GM19395 (cell line): ENCODE data around the gene PPP4R4.
"Not testable (repeated sequence)": the region's sequence is repeated elsewhere in the genome, so short reads cannot be mapped to it uniquely, and the experiment has no call there.

Experiments
- ATAC-seq: cut with Tn5 transposase; IDR thresholded peaks from one replicate; pipeline ENCODE4 v1.9.1; 2021; ENCODE audit warnings: mild to moderate bottlenecking, moderate library complexity; ENCODE audit not compliant: unreplicated experiment

The PPP4R4 gene

GRCh38 chr14:94268582-94268981 lies 94.5 kb downstream of the PPP4R4 start:
- ATAC-seq: not testable (repeated sequence)

DNA sequence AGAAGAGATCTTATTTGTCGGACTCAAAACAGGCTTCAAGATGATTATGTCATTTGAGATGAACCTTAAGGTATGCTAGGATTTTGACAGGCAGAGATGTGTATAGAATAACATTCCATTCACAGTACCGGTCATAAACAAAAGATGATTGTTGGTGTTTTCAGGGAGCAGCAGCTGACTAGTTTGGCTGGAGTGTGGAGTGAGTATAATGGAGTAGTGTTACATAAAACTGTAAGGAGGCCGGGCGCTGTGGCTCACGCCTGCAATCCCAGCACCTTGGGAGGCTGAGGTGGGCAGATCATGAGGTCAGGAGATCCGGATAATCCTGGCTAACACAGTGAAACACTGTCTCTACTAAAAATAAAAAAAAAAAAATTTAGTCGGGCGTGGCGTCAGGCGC lies 95.0 kb downstream of the PPP4R4 start:
- ATAC-seq: no peak

DNA sequence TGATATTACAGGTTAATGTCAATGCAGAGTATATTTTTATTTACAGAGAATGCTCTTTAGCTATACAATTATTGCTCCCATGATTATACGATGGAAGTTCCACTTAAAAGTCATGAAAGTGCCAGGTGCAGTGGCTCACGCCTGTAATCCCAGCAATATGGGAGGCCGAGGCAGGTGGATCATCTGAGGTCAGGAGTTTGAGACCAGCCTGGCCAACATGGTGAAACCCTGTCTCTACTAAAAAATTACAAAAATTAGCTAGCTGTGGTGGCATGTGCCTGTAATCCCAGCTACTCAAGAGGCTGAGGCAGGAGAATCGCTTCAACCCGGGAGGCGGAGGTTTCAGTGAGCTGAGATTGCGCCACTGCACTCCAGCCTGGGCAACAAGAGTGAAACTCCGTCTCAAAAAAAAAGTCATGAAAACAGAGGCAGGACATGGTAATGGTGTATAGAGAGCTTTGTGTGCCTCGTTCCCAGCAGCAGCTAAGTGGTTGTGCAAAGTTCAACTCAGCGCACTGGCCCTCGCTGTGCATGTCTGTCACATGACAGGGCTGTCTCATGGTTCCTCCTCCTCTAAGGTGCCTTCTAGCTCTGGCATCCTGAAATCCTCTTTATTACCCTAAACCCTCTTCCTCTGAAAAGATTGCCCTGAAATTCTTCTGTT lies 102.9 kb downstream of the PPP4R4 start:
- ATAC-seq: not testable (repeated sequence)

- no peak for ATAC-seq
Observed at GRCh38 chr14:94278731-94279130, 104.6 kb downstream of the PPP4R4 start.

DNA sequence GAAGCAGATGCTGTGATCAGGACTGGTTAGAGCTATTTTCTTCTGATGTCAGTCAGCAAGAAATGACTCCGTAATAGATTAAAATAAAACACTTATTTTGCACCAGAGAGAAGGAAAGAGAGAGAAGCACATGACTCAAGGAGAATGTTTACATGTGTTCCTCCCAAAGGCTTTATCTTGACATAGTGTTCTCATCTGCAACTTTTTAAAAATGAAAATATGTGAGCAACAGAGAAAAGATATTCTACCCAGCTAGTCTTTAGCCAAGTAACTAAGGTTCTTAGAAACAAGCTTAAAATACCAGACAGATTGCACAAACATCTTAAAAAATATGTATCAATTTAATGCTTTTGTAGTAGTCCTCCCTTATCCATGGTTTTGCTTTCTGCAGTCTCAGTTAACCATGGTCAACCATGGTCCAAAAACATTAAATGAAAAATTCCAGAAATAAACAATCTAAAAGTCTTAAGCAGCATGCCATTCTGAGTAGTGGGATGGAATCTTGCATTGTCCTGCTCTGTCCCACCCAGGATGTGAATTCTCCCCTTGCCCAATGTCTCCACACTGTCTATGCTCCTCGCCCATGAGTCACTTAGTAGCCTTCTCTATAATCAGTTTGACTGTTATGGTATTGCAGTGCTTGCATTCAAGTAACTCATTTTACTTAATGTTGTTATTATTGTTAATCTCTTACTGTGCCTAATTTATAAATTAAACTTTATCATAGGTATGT lies 109.0 kb downstream of the PPP4R4 start:
- ATAC-seq: no peak

- no peak for ATAC-seq
Observed at GRCh38 chr14:94284221-94284620, 110.1 kb downstream of the PPP4R4 start.

DNA sequence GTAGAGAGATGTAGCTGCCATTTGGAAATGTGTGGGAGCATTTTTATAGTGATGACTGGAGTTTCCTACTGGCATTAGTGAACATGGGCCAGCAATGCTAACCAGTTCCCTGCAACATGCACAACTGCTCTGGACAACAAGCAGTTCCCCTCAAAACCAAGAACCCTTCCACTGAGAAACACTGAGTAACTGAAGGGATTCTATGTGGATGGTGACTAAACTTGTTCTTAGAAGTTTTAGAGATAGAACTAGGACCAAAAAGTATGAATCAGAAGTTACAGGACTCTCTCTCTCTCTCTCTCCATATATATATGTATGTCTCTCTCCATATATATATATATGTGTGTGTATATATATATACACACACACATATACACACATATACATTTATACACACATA lies 111.0 kb downstream of the PPP4R4 start:
- no peak for ATAC-seq

DNA sequence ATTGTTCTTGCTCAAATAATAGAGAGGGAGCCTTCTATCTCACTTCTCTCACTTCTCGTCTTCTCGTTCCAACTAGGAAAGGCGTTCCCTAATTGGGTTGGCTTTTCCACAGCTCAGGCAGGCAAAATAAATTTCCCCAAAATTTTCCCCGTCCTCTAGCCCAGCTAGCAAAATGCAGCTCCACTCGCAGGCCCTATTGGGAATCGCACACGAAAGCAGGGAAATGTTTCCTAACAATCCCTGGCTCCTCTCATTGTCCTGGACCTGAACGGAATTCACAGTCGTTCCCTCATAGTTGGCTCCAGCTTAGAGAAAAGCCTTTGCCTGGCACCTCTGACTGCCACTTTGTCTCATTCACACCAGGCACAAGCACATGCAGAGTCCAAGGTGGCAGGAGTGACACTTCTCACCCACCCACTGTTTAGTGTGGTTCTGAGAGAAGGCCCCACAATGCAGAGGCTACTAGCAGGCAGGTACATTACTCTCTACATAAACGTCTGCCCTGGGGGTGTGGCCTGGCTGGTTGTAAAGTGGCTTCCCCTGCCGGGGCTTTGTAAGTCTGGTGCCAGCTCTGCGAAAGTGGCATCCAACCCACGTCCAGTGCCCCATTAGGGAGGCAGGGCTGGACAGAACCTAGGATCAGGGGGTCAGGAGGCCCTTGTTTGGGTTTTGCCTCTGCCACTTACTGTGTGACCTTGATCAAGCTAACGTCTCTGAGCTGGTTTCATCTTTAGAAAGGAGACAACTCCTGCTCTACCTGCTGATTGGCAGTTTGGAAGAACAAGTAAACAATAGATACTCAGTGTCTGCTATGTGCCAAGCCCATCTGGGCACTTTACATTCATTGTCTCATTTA lies 114.7 kb downstream of the PPP4R4 start:
- ATAC-seq: no peak

GRCh38 chr14:94290197-94290596 lies 116.1 kb downstream of the PPP4R4 start:
- ATAC-seq: no peak

DNA sequence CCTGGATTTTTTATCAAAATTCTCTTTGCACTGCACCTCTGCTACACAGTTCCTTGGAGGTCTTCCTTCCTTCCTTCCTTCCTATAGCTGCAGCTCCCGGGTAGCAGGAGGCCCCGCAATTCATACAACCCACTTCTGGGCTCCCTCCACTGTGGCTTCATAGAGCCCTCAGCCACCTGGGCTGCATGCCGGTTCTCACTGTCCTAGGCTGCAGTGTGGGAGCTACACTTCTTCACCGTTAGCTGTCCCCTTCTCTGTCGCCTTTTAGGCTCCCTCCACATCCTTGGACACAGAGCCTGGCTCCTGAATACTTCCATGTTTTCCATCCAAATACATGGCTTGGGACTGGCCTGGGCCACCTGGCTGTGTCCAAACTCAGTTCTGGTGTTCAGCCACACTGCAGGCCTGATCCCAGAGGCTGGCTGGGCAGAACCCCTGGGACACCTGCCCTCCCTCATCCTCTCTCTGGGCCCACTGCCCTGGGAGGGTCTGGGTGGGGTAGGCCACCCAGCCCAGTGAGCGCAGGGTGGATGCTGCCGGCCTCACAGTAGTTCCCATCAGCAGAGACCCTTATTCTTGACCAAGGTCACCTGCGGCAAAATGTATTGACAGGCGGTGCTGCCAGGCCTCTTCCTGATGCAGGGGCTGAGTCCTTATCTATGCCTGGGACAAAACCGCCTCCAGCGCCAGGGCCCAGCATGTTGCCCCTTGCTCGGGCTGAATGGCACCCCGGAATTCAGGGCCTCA lies 117.2 kb downstream of the PPP4R4 start:
- no peak for ATAC-seq

- no peak for ATAC-seq
Observed at GRCh38 chr14:94291906-94292525, 117.9 kb downstream of the PPP4R4 start.

DNA sequence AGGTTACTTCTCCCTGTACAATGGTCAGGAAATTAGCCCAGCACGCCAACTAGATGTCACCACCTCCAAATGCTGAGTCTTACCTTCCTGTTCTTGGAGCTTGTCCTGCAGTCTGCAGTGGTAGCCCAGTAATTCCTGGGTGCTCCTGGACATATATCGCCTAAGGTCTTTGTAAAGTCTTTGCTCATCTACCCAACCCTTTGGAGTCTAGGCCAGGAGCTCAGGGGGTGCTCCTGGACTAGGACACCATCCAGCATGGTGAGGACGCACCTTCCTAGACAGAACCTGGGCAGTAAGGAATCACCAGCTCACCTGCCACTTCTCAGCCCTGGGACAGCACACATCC lies 118.4 kb downstream of the PPP4R4 start:
- no peak for ATAC-seq

- ATAC-seq: no peak
Observed at GRCh38 chr14:94292872-94293577, 118.9 kb downstream of the PPP4R4 start, which contains the start of gene SERPINA10. Gene SERPINA10, minus strand, starts transcription at chr14:94293268. Its CDS starts 2,675 bp downstream, at chr14:94290593.

GRCh38 chr14:94293578-94293924 lies 119.4 kb downstream of the PPP4R4 start:
- ATAC-seq: no peak

GRCh38 chr14:94295360-94296180 lies 121.4 kb downstream of the PPP4R4 start:
- no peak for ATAC-seq

DNA sequence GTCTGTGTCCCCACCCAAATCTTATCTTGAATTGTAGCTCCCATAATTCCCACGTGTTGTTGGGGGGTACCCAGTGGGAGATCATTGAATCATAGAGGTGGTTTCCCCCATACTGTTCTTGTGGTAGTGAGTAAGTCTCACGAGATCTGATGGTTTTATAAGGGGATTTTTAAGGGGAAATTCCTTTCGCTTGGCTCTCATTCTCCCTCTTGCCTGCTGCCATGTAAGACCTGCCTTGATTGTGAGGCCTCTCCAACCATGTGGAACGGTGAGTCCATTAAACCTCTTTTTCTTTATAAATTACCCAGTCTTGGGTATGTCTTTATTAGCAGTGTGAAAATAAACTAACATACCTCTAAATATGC lies 122.0 kb downstream of the PPP4R4 start:
- not testable (repeated sequence) for ATAC-seq

- ATAC-seq: no peak
Observed at GRCh38 chr14:94298130-94298529, 124.0 kb downstream of the PPP4R4 start.

GRCh38 chr14:94303111-94303510 lies 129.0 kb downstream of the PPP4R4 start:
- no peak for ATAC-seq

DNA sequence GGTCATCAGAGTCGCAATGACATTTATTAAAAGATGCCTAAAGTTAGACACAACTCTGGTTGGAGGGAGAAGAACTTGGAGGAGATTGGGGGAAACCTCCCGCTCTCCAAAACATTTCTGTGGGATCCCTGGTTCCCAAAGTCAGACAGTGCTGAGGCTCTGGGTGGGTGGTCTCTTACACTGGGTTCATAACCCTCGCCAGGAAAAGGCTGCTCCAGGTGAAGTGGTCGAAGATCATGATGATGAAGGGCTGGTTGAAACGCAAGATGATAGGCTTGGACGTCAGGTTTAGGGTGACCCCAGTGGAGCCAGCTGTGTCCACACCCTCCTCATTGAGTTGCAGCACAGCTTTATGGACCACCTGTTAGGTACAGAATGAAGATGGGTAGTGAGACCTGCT lies 130.1 kb downstream of the PPP4R4 start:
- no peak for ATAC-seq
